ENCODE measurements around the gene PDCD11.
"Not testable (repeated sequence)": the region's sequence is repeated elsewhere in the genome, so short reads cannot be mapped to it uniquely, and the experiment has no call there.

Gene PDCD11

DNA sequence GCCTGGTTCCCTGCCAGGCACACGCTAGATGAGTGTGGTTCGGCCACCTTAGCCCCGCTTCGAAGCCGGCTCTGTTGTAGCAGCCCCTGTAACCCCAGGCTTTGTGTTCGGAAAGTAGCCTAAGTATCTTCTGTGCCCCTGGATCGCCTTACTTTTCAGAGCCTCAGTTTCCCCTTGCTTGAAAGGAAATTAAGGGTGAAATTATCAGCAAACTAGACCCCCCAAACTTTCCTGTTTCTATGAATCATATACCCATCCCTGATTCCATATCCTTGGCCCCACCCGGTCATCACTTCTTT lies 312 bp downstream of the PDCD11 start:
- peak overlapping the region; percentile 99 for H3K4me3 ChIP-seq (replicated peaks; ENCODE audit: low read depth, low read length)
- TF ChIP-seq, protein P1, sequence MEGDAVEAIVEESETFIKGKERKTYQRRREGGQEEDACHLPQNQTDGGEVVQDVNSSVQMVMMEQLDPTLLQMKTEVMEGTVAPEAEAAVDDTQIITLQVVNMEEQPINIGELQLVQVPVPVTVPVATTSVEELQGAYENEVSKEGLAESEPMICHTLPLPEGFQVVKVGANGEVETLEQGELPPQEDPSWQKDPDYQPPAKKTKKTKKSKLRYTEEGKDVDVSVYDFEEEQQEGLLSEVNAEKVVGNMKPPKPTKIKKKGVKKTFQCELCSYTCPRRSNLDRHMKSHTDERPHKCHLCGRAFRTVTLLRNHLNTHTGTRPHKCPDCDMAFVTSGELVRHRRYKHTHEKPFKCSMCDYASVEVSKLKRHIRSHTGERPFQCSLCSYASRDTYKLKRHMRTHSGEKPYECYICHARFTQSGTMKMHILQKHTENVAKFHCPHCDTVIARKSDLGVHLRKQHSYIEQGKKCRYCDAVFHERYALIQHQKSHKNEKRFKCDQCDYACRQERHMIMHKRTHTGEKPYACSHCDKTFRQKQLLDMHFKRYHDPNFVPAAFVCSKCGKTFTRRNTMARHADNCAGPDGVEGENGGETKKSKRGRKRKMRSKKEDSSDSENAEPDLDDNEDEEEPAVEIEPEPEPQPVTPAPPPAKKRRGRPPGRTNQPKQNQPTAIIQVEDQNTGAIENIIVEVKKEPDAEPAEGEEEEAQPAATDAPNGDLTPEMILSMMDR (IDR thresholded peaks at IDR 0.05; ENCODE audit: low read length, missing control alignments): no peak
- no peak for DNase-seq (ENCODE audit: low read depth)

DNA sequence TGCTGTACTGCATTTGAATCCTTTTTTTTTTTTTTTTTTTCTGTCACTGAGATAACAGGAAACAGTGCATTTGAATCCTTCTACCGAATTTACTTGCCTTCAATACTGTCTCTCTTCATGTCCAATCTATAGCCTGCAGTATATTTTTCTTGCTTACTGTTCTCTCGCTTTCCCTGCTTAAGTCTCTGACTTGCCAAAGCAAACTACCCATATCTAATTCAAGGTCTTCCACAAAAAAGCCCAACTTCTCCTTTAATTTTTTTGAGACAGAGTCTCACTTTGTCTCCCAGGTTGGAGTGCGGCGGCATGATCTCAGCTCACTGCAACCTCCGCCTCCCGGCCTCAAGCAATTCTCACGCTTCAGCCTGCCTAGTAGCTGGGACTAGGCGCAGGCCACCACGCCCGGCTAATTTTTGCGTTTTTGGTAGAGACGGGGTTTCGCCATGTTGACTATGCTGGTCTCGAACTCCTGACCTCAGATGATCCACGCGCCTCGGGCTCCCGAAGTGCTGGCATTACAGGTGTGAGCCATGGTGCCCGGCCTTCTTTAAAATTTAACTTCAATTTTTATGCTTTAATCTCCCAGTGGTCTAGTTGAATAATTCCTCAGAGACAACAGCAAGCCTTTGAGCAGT lies 882 bp downstream of the PDCD11 start:
- peak overlapping the region; percentile 99 for H3K4me3 ChIP-seq (replicated peaks; ENCODE audit: low read depth, low read length)
- TF ChIP-seq, protein P1 (IDR thresholded peaks at IDR 0.05; ENCODE audit: low read length, missing control alignments): no peak
- DNase-seq (ENCODE audit: low read depth): peak; percentile 4

DNA sequence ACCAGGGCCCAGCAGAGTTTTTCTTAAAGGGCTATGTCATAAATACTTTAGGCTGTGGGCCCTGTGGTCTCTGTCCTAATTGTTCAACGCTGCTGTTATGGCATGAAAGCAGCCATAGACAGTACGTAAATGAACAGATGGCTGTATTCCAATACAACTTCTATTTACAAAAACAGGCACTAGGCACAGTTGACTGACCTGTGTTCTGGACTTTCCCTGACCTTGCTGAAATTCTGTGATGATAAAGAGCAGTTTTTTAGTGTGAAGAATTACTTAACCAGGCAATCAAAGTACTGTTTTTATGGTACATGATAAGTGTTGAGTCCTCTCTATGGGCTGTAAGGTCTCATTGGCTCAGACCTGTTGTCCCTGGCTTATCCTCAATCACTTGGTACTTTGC lies 17.1 kb downstream of the PDCD11 start:
- TF ChIP-seq, protein P1 (IDR thresholded peaks at IDR 0.05; ENCODE audit: low read length, missing control alignments): no peak
- H3K4me3 ChIP-seq (replicated peaks; ENCODE audit: low read depth, low read length): no peak overlapping the region
- no peak for DNase-seq (ENCODE audit: low read depth)

DNA sequence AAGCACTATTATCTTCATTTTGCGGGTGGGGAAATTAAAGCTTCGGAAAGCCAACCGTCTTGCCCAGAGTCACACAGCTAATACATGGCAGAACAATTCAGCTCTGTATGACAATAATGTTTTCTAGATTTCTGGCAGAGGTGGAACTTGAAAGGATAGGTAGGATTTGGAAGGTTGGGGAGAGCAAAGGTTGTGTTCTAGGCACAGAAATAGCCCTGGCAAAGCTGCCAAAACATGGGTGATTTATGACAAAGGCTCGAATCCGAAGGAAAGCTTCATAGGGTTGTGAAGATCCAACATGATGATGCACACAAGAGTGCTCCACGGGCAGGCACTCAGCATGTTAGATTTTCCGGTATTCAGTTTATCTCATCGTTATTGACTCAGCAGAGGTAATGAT lies 19.2 kb downstream of the PDCD11 start:
- H3K4me3 ChIP-seq (replicated peaks; ENCODE audit: low read depth, low read length): no peak overlapping the region
- TF ChIP-seq, protein P1 (IDR thresholded peaks at IDR 0.05; ENCODE audit: low read length, missing control alignments): no peak
- DNase-seq (ENCODE audit: low read depth): no peak

DNA sequence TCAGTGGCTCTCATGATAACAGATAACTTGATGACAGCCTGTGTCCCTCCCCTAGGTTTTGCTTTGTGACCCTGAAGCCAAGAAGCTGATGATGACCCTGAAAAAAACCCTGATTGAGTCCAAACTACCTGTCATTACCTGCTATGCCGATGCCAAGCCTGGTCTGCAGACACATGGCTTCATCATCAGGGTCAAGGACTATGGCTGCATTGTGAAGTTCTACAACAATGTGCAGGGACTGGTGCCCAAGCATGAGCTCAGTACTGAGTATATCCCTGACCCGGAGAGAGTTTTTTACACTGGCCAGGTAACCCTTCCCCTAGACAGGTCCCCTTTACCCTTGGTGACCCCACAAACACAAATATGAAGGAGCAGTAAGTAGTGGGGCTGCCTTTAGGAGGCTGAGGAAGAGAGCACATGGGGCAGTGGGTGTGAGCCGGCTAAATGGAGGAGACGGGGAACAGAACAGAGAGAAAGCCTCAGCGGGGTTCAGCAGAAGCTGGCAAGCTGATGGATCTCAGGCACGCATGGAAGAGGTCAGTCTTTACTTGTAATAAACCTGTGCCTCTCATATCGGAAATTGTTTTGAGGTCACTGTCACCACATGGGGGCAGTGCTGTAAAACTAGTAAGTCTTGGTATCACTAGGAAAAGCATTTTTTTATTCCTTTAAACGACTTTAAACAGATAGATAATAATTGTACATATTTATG lies 20.2 kb downstream of the PDCD11 start:
- DNase-seq (ENCODE audit: low read depth): peak; percentile 84
- H3K4me3 ChIP-seq (replicated peaks; ENCODE audit: low read depth, low read length): no peak overlapping the region
- TF ChIP-seq, protein P1 (IDR thresholded peaks at IDR 0.05; ENCODE audit: low read length, missing control alignments): peak; percentile 61

DNA sequence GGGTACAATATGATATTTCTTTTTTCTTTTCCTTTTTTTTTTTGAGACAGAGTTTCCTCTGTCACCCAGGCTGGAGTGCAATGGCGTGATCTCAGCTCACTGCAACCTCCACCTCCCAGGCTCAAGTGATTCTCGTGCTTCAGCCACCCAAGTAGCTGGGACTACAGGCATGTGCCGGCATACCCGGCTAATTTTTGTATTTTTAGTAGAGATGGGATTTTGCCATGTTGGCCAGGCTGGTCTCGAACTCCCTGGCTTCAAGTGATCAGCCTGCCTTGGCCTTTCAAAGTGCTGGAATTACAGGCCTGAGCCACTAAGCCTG lies 20.7 kb downstream of the PDCD11 start:
- DNase-seq (ENCODE audit: low read depth): not testable (repeated sequence)

DNA sequence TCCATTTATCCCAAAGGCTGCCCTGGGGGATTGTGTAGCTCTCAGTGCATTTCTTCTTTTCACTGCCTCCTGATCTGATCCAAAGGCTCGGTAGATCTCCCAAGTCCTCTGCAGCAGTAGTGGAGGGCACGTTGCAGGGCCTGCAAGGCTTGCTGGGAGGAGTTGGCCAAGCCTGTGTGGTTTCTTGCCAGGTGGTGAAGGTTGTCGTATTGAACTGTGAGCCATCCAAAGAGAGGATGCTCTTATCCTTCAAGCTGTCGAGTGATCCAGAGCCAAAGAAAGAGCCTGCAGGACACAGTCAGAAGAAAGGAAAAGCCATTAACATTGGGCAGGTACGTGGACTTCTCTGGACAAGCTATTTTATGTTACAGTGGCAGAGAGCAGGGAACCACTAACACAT lies 21.2 kb downstream of the PDCD11 start:
- TF ChIP-seq, protein P1 (IDR thresholded peaks at IDR 0.05; ENCODE audit: low read length, missing control alignments): no peak
- H3K4me3 ChIP-seq (replicated peaks; ENCODE audit: low read depth, low read length): no peak overlapping the region
- no peak for DNase-seq (ENCODE audit: low read depth)

More for the DNA sequence above, 20.7 kb downstream of the PDCD11 start:
- H3K4me3 ChIP-seq (replicated peaks; ENCODE audit: low read depth, low read length): not testable (repeated sequence)
